Astrocyte (in vitro differentiated cells and primary cell): ENCODE data around the gene TEDC2. TPM values are rescaled to one million over a fixed set of nuclear protein-coding genes. Genes with fewer than 3 reads are reported as not detected.
A peak's percentile ranks its signal among the peaks of the same experiment; 100 is the strongest.

Source experiments
- DNase-seq: peaks from one replicate; pipeline ENCODE4 v3.0.0-alpha.2; 2010; ENCODE audit warnings: low read depth
- FAIRE-seq: peaks from 2 replicates; lab custom pipeline; 2011; peaks lifted over from hg19 to GRCh38; lab: Jason Lieb, UNC
- H2AFZ ChIP-seq: 2 replicates; pipeline ENCODE4 v1.6.0; 2012; ENCODE audit warnings: low read depth, low read length, inconsistent platforms
- H3K27ac ChIP-seq: 2 replicates; pipeline ENCODE4 v1.5.1; 2011; ENCODE audit warnings: low read depth, low read length, inconsistent platforms
- H3K27me3 ChIP-seq: 2 replicates; pipeline ENCODE4 v1.6.0; 2011; ENCODE audit warnings: low read length, inconsistent platforms; ENCODE audit not compliant: insufficient read depth
- H3K36me3 ChIP-seq: 2 replicates; pipeline ENCODE4 v1.5.1; 2011; ENCODE audit warnings: low read length, inconsistent platforms; ENCODE audit not compliant: insufficient read depth
- H3K4me1 ChIP-seq: 2 replicates; pipeline ENCODE4 v1.5.1; 2011; ENCODE audit warnings: low read length, inconsistent platforms; ENCODE audit not compliant: insufficient read depth
- H3K4me2 ChIP-seq: 2 replicates; pipeline ENCODE4 v1.6.0; 2012; ENCODE audit warnings: low read length, inconsistent platforms
- H3K4me3 ChIP-seq: 2 replicates; pipeline ENCODE4 v1.5.1; 2011; ENCODE audit warnings: low read depth, mild to moderate bottlenecking, low read length, inconsistent platforms; ENCODE audit not compliant: insufficient read depth
- H3K79me2 ChIP-seq: 2 replicates; pipeline ENCODE4 v1.6.0; 2012; ENCODE audit warnings: mild to moderate bottlenecking, low read length, inconsistent platforms; ENCODE audit not compliant: insufficient read depth
- H3K9ac ChIP-seq: 2 replicates; pipeline ENCODE4 v1.6.0; 2012; ENCODE audit warnings: mild to moderate bottlenecking, low read length, inconsistent platforms
- H3K9me3 ChIP-seq: 2 replicates; pipeline ENCODE4 v1.5.1; 2012; ENCODE audit warnings: low read depth, mild to moderate bottlenecking, low read length, inconsistent platforms; ENCODE audit not compliant: insufficient read depth
- H4K20me1 ChIP-seq: 2 replicates; pipeline ENCODE4 v1.6.0; 2012; ENCODE audit warnings: low read length, inconsistent platforms; ENCODE audit not compliant: insufficient read depth
- H3K27ac Mint-ChIP-seq: one replicate; pipeline ENCODE4 v1.8.0; 2021; ENCODE audit warnings: mild to moderate bottlenecking, mixed read lengths; ENCODE audit not compliant: unreplicated experiment
- H3K27me3 Mint-ChIP-seq: one replicate; pipeline ENCODE4 v1.8.0; 2021; ENCODE audit warnings: low read depth, mixed read lengths; ENCODE audit not compliant: unreplicated experiment
- H3K36me3 Mint-ChIP-seq: one replicate; pipeline ENCODE4 v1.8.0; 2021; ENCODE audit warnings: low read depth, mixed read lengths; ENCODE audit not compliant: unreplicated experiment
- H3K4me1 Mint-ChIP-seq: one replicate; pipeline ENCODE4 v1.8.0; 2021; ENCODE audit warnings: low read depth, mixed read lengths; ENCODE audit not compliant: unreplicated experiment
- H3K4me3 Mint-ChIP-seq: one replicate; pipeline ENCODE4 v1.8.0; 2021; ENCODE audit warnings: mild to moderate bottlenecking, moderate library complexity, mixed read lengths; ENCODE audit not compliant: unreplicated experiment
- H3K9me3 Mint-ChIP-seq: one replicate; pipeline ENCODE4 v1.8.0; 2021; ENCODE audit warnings: mild to moderate bottlenecking, mixed read lengths; ENCODE audit not compliant: unreplicated experiment
- EZH2 ChIP-seq: IDR thresholded peaks from 2 replicates; pipeline ENCODE4 v1.6.1; 2012; ENCODE audit warnings: mild to moderate bottlenecking, low read length, inconsistent platforms; ENCODE audit not compliant: insufficient read depth
- total RNA-seq: library from RNA; stranded (reverse); gene quantifications from 2 replicates; pipeline ENCODE4 v1.2.1, GENCODE V29; 2021
- TF ChIP-seq, protein P1 (sequence below): IDR thresholded peaks from 2 replicates; pipeline ENCODE4 v1.5.1; 2011; ENCODE audit warnings: low read depth, mild to moderate bottlenecking, inconsistent platforms, low read length, moderate library complexity; ENCODE audit not compliant: insufficient read depth

TEDC2 gene
- total RNA-seq, 1 donor from 2014 or later, result 6.0 TPM

DNA sequence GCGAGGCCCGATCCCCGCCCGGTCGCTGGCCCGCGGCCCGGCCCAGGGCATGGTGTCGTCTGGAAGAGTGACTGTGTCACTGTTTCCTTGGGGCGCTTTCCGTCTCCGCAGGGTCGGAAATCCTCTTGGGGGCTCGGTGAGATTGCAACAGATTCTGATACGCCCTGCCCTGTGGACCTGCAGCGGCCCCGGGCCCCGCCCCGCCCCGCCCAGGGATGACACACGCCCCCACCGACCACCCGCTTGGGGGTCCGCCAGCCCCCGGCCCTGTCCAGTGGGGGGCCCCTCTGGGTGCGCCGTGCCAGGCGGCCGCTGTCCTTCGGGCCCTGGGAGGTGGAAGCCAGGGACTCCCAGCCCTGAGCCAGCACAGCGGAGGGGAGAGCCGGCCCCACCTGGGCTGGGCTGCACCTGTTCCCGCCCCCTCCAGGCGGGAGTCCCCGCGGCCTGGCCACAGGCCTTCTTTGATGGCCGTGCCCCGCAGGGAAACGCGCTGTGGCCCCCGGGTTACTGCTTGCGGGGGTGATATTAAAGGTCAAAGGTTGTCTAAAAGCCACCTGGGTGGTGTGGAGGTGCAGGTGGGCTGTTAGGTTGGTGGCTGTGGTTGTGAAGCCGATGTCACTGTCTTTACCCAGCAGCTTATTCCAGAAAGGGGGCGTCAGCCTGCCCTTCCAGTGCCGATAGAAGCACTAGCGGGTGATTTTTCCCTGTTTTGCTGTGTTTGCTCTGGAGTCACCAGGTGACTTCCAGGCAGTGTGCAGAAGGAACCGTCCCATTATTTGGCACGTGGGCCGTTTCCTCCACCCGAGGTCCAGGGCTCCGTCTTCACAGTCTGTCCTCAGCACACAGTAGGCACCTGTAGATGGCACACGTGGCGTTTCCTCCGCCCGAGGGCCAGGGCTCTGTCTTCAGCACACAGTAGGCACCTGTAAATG, 15.8 kb downstream of the TEDC2 start:
- peaks cover 6% of the 10 kb centered on the region for H3K4me1 Mint-ChIP-seq
- no peak for DNase-seq

DNA sequence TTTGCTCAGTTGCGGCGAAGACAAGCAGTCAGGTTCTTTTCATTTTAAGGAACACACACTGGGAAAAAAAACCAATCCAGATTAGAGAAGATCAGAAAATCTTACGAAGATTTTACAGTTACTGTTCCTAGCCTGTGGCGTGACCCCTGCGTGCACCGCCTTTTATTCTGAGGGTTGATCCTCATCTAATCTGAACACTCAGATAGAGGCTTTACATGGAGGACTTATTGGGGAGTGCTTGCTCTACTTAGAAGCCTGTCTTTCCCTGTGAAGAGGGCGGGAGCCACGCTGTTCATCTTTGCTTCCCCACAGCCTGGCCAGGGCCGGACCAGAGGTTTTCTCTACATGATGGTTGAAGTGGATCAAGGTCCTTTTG, 16.4 kb downstream of the TEDC2 start:
- Histone ChIP-seq H3K79me2 (peaks cover 29% of the 10 kb centered on the region), H2AFZ (no peak overlapping the region), H3K27me3 (no peaks in the 10 kb centered on the region), H3K36me3 (no peaks in the 10 kb centered on the region), H3K4me1 (peaks cover 17% of the 10 kb centered on the region), H3K4me3 (no peak overlapping the region), H3K4me2 (no peak overlapping the region), H4K20me1 (peaks cover 68% of the 10 kb centered on the region), H3K27ac (no peak overlapping the region), H3K9ac (no peak overlapping the region), H3K9me3 (no peaks in the 10 kb centered on the region)
- peak overlapping the region; percentile 18 for H3K27ac Mint-ChIP-seq
- H3K27me3 Mint-ChIP-seq, result peaks cover 14% of the 10 kb centered on the region
- peak overlapping the region; percentile 82 for H3K4me3 Mint-ChIP-seq
- H3K36me3 Mint-ChIP-seq, result peaks cover 8% of the 10 kb centered on the region
- TF ChIP-seq EZH2, result no peak
- TF ChIP-seq, protein P1, sequence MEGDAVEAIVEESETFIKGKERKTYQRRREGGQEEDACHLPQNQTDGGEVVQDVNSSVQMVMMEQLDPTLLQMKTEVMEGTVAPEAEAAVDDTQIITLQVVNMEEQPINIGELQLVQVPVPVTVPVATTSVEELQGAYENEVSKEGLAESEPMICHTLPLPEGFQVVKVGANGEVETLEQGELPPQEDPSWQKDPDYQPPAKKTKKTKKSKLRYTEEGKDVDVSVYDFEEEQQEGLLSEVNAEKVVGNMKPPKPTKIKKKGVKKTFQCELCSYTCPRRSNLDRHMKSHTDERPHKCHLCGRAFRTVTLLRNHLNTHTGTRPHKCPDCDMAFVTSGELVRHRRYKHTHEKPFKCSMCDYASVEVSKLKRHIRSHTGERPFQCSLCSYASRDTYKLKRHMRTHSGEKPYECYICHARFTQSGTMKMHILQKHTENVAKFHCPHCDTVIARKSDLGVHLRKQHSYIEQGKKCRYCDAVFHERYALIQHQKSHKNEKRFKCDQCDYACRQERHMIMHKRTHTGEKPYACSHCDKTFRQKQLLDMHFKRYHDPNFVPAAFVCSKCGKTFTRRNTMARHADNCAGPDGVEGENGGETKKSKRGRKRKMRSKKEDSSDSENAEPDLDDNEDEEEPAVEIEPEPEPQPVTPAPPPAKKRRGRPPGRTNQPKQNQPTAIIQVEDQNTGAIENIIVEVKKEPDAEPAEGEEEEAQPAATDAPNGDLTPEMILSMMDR, result no peak
- peaks cover 6% of the 10 kb centered on the region for H3K4me1 Mint-ChIP-seq
- H3K9me3 Mint-ChIP-seq, result no peaks in the 10 kb centered on the region
- no peak for DNase-seq
- FAIRE-seq, result no peak

More for the DNA sequence above, 15.8 kb downstream of the TEDC2 start:
- Histone ChIP-seq H3K4me3 (peak overlapping the region; percentile 63), H3K27me3 (no peaks in the 10 kb centered on the region), H4K20me1 (peaks cover 62% of the 10 kb centered on the region), H3K27ac (no peak overlapping the region), H3K9ac (peak overlapping the region; percentile 67), H3K4me1 (peaks cover 17% of the 10 kb centered on the region), H3K4me2 (peak overlapping the region; percentile 92), H3K36me3 (no peaks in the 10 kb centered on the region), H2AFZ (peak overlapping the region; percentile 66), H3K79me2 (peaks cover 26% of the 10 kb centered on the region), H3K9me3 (no peaks in the 10 kb centered on the region)
- peak overlapping the region; percentile 82 for H3K4me3 Mint-ChIP-seq
- TF ChIP-seq, protein P1, result no peak
- no peak for TF ChIP-seq EZH2
- H3K36me3 Mint-ChIP-seq, result peaks cover 8% of the 10 kb centered on the region
- H3K27ac Mint-ChIP-seq, result peak overlapping the region; percentile 18
- H3K27me3 Mint-ChIP-seq, result peaks cover 14% of the 10 kb centered on the region
- FAIRE-seq, result no peak
- no peaks in the 10 kb centered on the region for H3K9me3 Mint-ChIP-seq

DNA sequence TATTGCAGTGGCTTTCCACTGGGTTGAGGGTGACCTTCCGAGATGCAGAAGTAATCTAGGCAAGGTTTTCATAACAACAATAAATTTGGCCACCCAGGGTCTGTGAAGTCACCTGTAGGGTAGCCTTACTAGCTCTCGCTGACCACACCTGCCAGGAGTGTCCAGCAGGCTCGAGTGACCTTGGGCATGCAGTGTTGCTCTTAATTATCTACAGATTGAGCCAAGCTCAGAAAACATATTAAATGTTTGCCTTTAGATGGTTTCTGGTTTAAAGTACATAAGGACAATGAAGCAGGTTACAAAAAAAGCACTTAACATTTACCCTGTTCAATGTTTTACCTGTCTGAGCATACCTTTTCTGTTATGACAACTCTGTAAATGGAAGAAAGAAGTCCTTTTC, 16.8 kb downstream of the TEDC2 start:
- no peak overlapping the region for H3K27ac ChIP-seq
- H3K27me3 ChIP-seq, result no peaks in the 10 kb centered on the region
- Mint-ChIP-seq H3K36me3 (peaks cover 8% of the 10 kb centered on the region), H3K9me3 (no peaks in the 10 kb centered on the region), H3K4me1 (peaks cover 6% of the 10 kb centered on the region), H3K27ac (no peak overlapping the region), H3K27me3 (peaks cover 14% of the 10 kb centered on the region), H3K4me3 (peak overlapping the region; percentile 82)
- no peak for TF ChIP-seq EZH2
- TF ChIP-seq, protein P1, result no peak
- no peaks in the 10 kb centered on the region for H3K9me3 ChIP-seq
- FAIRE-seq (no peak), DNase-seq (no peak)
- no peak overlapping the region for H3K9ac ChIP-seq
- no peak overlapping the region for H2AFZ ChIP-seq
- H3K79me2 ChIP-seq, result peaks cover 29% of the 10 kb centered on the region
- H3K36me3 ChIP-seq, result no peaks in the 10 kb centered on the region
- H3K4me2 ChIP-seq, result no peak overlapping the region
- H4K20me1 ChIP-seq, result peaks cover 72% of the 10 kb centered on the region
- H3K4me3 ChIP-seq, result no peak overlapping the region
- H3K4me1 ChIP-seq, result peaks cover 13% of the 10 kb centered on the region
